GM18526 (cell line): ENCODE data around the gene SMYD2.

Source experiments
- POLR2A ChIP-seq: IDR thresholded peaks from 3 replicates; pipeline ENCODE4 v1.6.1; 2011; ENCODE audit not compliant: insufficient read length; ENCODE audit errors: extremely low read depth

SMYD2 gene

GRCh38 chr1:214261206-214262123 is 19.5 kb upstream of the SMYD2 start:
- TF ChIP-seq POLR2A, result no peak

DNA sequence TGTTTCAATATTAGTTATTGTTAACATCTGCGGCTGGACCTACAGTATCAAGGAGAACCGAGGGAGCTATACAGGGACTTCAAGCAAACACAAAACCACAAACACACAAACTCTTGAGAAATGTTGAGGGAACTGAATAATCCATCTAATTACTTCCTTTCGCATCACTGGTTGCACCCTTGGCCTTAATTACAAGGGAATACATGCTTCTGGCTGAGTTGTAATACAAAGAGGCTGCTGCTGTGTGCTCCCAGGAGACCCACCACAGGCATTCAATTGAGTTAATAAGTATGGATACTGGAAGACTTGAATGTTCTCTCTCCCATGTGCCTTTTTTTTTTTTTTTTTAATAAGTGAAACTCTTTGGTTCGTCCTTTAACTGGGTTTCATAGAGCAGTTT is 16.8 kb upstream of the SMYD2 start:
- no peak for TF ChIP-seq POLR2A

DNA sequence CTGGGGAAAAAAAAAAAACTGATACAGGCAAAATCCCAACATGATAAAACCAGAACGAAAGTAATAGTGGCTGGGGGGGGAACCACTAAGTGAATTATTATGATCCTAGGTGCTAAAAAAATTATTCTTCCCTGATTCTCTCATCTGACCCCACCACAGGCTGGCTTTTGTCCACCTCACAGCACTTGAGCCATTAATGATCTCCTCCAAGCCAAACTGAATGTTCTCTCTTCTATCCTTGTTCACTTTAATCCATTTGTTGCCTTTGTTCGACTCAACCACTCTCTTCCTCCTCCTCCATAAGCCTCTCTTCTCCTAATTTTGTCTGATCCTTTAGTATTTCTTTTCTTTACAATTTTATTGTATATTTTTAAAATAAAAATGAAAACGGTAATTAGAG is 16.0 kb upstream of the SMYD2 start:
- no peak for TF ChIP-seq POLR2A

DNA sequence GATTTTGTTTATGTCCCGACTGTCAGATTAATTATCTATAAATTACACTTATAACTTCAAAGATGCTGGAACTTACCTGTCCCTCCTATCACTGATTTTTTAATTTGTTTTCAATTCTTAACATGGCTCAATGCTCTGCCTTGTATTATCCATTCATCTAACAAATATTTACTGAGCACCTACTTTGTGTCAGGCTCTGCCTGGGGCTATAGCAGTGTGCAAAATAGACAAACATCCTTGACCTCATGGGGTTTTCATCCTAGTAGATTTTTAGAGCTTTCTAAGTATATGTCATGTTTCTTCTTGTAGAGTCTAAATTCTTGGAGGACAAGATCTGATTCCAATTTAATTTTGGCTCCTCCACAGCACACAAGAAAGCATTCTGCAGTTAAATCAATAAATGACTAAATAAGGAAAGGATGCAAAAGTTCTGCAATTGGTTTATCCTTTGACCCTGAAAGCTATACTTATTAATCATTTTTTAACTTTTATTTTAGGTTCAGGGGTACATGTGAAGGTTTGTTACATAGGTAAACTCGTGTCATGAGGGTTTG is 10.8 kb upstream of the SMYD2 start:
- TF ChIP-seq POLR2A, result no peak

- TF ChIP-seq POLR2A, result no peak
Observed at GRCh38 chr1:214271174-214271858, 9.6 kb upstream of the SMYD2 start.

DNA sequence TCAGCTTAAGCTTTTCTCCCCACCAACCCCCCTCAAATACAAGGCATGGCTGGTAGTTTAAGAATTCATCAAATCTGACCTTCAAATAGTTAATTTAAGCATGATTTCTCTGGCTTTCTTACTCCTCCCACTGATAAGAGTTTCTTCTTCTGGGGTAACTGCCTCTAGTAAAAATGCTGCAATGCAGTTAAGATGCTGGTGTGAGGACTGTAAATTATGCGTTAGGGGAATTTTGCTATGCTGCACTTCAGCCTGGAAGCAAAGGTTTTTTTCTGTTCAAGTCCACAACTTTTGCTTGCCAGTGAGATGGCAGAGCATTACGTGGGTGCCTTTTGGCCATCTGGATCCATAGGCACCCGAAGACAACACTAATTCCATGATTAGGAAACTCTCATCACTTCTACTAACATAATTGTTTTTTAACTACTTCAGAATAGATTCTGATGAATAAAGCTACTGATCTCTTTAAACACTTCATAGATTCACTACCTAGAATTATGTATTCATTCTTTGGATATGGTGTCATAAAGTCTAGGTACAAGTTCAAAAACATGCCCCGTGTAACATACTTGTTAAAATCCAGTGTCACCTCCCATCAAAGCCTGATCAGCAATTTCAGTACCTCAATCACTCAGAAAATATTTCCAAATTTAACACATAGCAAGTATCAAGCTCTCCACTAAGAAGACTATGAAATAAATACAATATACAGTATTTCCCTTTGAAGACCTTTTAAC is 8.8 kb upstream of the SMYD2 start:
- no peak for TF ChIP-seq POLR2A

GRCh38 chr1:214272964-214273533 is 7.9 kb upstream of the SMYD2 start:
- no peak for TF ChIP-seq POLR2A

- TF ChIP-seq POLR2A, result no peak
Observed at GRCh38 chr1:214276786-214277185, 4.2 kb upstream of the SMYD2 start.

DNA sequence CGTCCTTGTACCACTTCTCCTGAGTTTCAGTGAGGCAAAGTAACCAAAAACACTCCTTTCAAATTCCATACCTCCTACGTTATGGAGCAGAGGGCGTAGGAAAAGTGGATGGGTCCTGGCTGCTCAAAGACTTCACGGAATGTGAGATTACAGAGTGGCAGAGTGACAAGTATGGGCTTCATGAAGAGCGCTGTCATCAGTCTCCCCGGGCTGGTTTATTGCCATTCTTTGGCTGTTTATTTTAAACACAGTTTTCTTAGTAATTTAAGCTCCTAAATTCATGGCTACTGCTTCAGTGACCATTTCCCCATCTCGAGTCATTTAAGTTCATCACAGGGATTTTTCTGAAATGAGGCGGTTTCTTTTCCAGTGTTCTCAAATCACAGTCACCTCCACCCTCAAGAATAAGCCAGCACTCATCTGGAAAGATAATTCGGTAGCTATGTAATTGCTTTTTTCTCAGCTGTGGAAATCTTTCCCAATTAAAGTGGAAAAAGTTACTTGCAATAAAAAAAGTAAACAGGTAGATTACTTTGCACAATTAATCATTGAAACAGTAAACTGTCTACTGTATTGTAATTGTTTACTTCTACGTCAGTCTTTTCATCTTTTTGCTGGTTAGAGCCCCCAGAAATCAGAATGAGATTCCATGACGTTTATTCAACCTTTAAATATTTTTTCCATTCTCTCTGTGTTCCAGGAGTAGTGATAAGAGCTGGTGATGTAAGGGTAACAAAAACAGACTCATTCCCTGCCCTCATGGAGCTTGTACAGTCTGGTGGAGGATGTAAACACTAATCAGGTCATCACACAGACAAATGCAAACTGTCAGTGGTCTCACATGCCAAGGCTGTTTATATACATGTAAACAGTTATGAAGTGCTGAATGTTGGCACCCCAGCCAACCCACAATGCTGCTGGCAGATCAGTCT is 3.0 kb upstream of the SMYD2 start:
- TF ChIP-seq POLR2A, result no peak

DNA sequence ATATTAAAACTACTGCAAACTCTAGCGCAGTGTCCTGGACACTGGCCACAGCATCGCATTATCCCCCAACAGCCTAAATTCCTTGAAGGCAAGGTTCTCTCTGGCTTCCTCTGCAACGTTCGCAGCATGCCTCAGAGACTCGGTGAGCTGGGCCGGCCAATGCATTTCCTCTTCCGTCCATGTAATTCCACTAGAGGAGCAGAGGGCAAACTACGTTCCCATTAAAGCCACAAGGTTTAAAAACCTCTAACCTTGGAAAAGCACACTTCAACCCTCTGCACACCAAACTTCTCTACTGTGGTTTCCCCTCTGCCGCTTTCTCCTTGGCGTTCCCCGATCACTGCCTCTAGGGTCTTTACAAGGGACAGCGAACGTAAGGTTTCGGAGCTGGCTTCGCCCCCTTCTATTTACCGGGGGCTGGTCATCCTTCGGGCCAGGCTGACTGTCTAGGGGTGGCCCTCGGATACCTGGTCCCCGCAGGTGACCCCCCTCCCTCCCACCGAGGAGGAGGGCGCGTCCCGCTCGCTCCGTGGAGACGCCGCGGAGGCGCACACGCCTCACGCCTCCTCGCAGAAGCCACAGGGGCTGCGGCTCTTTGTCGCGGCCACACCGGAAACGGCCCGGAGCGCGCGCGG is 456 bp upstream of the SMYD2 start:
- TF ChIP-seq POLR2A, result no peak

- TF ChIP-seq POLR2A, result no peak
Observed at GRCh38 chr1:214281720-214282629, 1.0 kb downstream of the SMYD2 start.

GRCh38 chr1:214282630-214283242 is 1.8 kb downstream of the SMYD2 start:
- no peak for TF ChIP-seq POLR2A
